ENCODE results near the gene IL2RA. TPM values are rescaled to one million over a fixed set of nuclear protein-coding genes. Genes with fewer than 3 reads are reported as not detected.
A peak's percentile ranks its signal among the peaks of the same experiment; 100 is the strongest.

IL2RA gene
- total RNA-seq, 4 donors from 2014 or later = 0.70 to 16.5 (median 1.9) TPM

- Histone ChIP-seq H3K27ac (no peak overlapping the region), H3K27me3 (no peaks in the 10 kb centered on the region), H3K36me3 (no peaks in the 10 kb centered on the region), H3K9me3 (no peaks in the 10 kb centered on the region), H3K4me3 (no peak overlapping the region), H3K4me1 (peaks cover 3 to 9% (median 5%) of the 10 kb centered on the region in 4 donors)
- no peak for TF ChIP-seq CTCF (IDR thresholded peaks at IDR 0.05)
- no peak for TF ChIP-seq POLR2A (IDR thresholded peaks at IDR 0.05)
- peak in 2 of 3 donors; percentile 11 to 12 for DNase-seq
These were observed 3.3 kb downstream of the IL2RA start for GRCh38 chr10:6058682-6059475.

DNA sequence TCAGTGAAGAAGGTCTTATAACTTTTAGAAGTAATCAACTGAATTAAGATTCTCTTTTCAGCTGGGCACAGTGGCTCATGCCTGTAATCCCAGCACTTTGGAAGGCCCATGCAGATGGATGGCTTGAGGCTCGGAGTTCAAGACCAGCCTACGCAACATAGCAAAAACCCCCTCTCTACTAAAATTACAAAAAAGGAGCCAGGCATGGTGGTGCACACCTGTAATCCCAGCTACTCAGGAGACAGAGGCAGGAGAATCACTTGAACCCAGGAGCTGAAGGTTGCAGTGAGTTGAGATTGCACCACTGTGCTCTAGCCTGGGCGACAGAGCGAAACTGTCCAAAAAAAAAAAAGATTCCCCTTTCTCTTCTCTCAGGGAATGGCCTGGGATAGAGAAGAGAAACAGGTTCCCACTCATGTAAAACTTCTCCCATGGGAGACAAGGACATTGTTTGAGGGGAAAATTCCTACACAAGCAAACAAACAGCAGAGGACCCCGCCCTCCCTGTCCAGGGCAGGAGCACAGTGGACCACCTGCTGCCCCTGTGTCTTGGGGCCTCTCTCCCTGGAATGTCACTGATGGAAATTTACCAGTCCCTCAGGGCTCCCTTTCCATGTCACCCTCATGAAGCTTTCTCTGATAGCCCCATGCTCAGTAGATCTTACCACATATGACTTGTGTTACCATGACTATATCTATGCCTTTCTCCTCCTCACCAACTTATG is 5.6 kb downstream of the IL2RA start:
- H3K27ac ChIP-seq = peak overlapping the region in 1 of 4 donors; percentile 11
- H3K4me3 ChIP-seq = no peak overlapping the region
- no peak for TF ChIP-seq CTCF (IDR thresholded peaks at IDR 0.05)
- no peak for TF ChIP-seq POLR2A (IDR thresholded peaks at IDR 0.05)
- H3K4me1 ChIP-seq = peaks cover 7 to 22% (median 16%) of the 10 kb centered on the region in 4 donors
- H3K27me3 ChIP-seq = no peaks in the 10 kb centered on the region
- peak in 2 of 3 donors; percentile 12 to 42 for DNase-seq
- no peaks in the 10 kb centered on the region for H3K36me3 ChIP-seq
- no peaks in the 10 kb centered on the region for H3K9me3 ChIP-seq

- no peaks in the 10 kb centered on the region for H3K27me3 ChIP-seq
- H3K27ac ChIP-seq = no peak overlapping the region
- no peak overlapping the region for H3K4me3 ChIP-seq
- H3K36me3 ChIP-seq = no peaks in the 10 kb centered on the region
- TF ChIP-seq POLR2A (IDR thresholded peaks at IDR 0.05) = no peak
- no peak for TF ChIP-seq CTCF (IDR thresholded peaks at IDR 0.05)
- DNase-seq = no peak
- no peaks in the 10 kb centered on the region for H3K9me3 ChIP-seq
- H3K4me1 ChIP-seq = peaks cover 7 to 25% (median 17%) of the 10 kb centered on the region in 4 donors
These were observed 6.2 kb downstream of the IL2RA start for GRCh38 chr10:6055929-6056328.

DNA sequence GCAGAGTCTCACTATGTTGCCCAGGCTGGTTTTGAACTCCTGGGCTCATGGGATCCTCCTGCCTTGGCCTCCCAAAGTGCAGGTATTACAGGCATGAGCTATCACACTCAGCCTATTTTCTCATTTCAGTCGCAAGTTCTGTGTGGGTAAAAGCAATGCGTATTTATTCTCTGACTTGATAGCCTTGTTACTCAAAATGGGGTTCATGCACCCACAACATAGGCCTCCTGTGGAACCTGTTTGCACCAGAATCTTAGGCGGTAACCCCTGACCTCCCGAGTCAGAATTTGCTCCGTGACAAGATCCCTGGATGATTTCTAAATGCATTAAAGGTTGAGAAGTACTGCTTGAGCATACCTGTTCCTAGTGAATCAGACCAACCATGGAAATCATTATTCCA is 7.3 kb downstream of the IL2RA start:
- peaks cover 7 to 25% (median 17%) of the 10 kb centered on the region in 4 donors for H3K4me1 ChIP-seq
- H3K4me3 ChIP-seq = no peak overlapping the region
- H3K27me3 ChIP-seq = no peaks in the 10 kb centered on the region
- no peak for TF ChIP-seq CTCF (IDR thresholded peaks at IDR 0.05)
- TF ChIP-seq POLR2A (IDR thresholded peaks at IDR 0.05) = no peak
- DNase-seq = peak in 2 of 3 donors; percentile 14 to 39
- H3K27ac ChIP-seq = peak overlapping the region in 2 of 4 donors; percentile 58 to 87
- H3K36me3 ChIP-seq = no peaks in the 10 kb centered on the region
- H3K9me3 ChIP-seq = no peaks in the 10 kb centered on the region

- Histone ChIP-seq H3K4me1 (peaks cover 7 to 25% (median 21%) of the 10 kb centered on the region in 4 donors), H3K4me3 (peak overlapping the region in 1 of 4 donors; percentile 19), H3K27ac (peak overlapping the region; percentile 58 to 87 (median 68)), H3K27me3 (no peaks in the 10 kb centered on the region), H3K9me3 (no peaks in the 10 kb centered on the region), H3K36me3 (no peaks in the 10 kb centered on the region)
- DNase-seq = peak; percentile 59 to 90 (median 84)
- peak in 1 of 2 donors; percentile 24 for TF ChIP-seq POLR2A (IDR thresholded peaks at IDR 0.05)
- TF ChIP-seq CTCF (IDR thresholded peaks at IDR 0.05) = no peak
These were observed 8.1 kb downstream of the IL2RA start for GRCh38 chr10:6053816-6054631.

Data from Peyer's patch (tissue), 4 donors.